ENCODE results near the gene FAM135A.
"Not testable (repeated sequence)": the region's sequence is repeated elsewhere in the genome, so short reads cannot be mapped to it uniquely, and the experiment has no call there.

GRCh38 chr6:70607371-70607770 lies 194.1 kb downstream of the FAM135A start:
- not testable (repeated sequence) for TF ChIP-seq EZH2 (IDR thresholded peaks at IDR 0.05; ENCODE audit: low read depth, low read length, severe bottlenecking); RAD21 (IDR thresholded peaks at IDR 0.05 in 1 of 2, conservative IDR thresholded peaks at IDR 0.05 in 1 of 2; ENCODE audit: low read depth in 2 of 2, low read length in 2 of 2); TAF1 (IDR thresholded peaks at IDR 0.05; ENCODE audit: low read depth, low read length)

Measured in H1 (cell line).